ENCODE data around the gene SLC7A7. TPM values are rescaled to one million over a fixed set of nuclear protein-coding genes. Genes with fewer than 3 reads are reported as not detected.
"Not testable (repeated sequence)": the region's sequence is repeated elsewhere in the genome, so short reads cannot be mapped to it uniquely, and the experiment has no call there.

Gene SLC7A7
- total RNA-seq, 1 donor from 2014 or later = 0.79 TPM

GRCh38 chr14:22813145-22813544, 2.1 kb downstream of the SLC7A7 start:
- FAIRE-seq = no peak
- TF ChIP-seq CTCF (IDR thresholded peaks at IDR 0.05; ENCODE audit: insufficient read depth, low read length, severe bottlenecking) = no peak
- H3K4me3 ChIP-seq (ENCODE audit: low read depth, low read length) = no peak overlapping the region
- H3K36me3 ChIP-seq (ENCODE audit: control insufficient read depth, insufficient read depth, low read length) = no peaks in the 10 kb centered on the region
- no peak for DNase-seq (ENCODE audit: low read depth)
- H3K27me3 ChIP-seq (ENCODE audit: control insufficient read depth, insufficient read depth, low read length) = no peaks in the 10 kb centered on the region

GRCh38 chr14:22812744-22813143, 2.5 kb downstream of the SLC7A7 start:
- TF ChIP-seq CTCF (IDR thresholded peaks at IDR 0.05; ENCODE audit: insufficient read depth, low read length, severe bottlenecking) = no peak
- Histone ChIP-seq H3K27me3 (ENCODE audit: control insufficient read depth, insufficient read depth, low read length) (no peaks in the 10 kb centered on the region), H3K4me3 (ENCODE audit: low read depth, low read length) (no peak overlapping the region), H3K36me3 (ENCODE audit: control insufficient read depth, insufficient read depth, low read length) (no peaks in the 10 kb centered on the region)
- DNase-seq (ENCODE audit: low read depth) (no peak), FAIRE-seq (no peak)

GRCh38 chr14:22811722-22812121, 3.5 kb downstream of the SLC7A7 start:
- TF ChIP-seq CTCF (IDR thresholded peaks at IDR 0.05; ENCODE audit: insufficient read depth, low read length, severe bottlenecking) = no peak
- FAIRE-seq = no peak
- H3K36me3 ChIP-seq (ENCODE audit: control insufficient read depth, insufficient read depth, low read length) = no peaks in the 10 kb centered on the region
- DNase-seq (ENCODE audit: low read depth) = no peak
- no peak overlapping the region for H3K4me3 ChIP-seq (ENCODE audit: low read depth, low read length)
- no peaks in the 10 kb centered on the region for H3K27me3 ChIP-seq (ENCODE audit: control insufficient read depth, insufficient read depth, low read length)

GRCh38 chr14:22808388-22809209, 6.6 kb downstream of the SLC7A7 start:
- no peak for TF ChIP-seq CTCF (IDR thresholded peaks at IDR 0.05; ENCODE audit: insufficient read depth, low read length, severe bottlenecking)
- Histone ChIP-seq H3K36me3 (ENCODE audit: control insufficient read depth, insufficient read depth, low read length) (no peaks in the 10 kb centered on the region), H3K27me3 (ENCODE audit: control insufficient read depth, insufficient read depth, low read length) (no peaks in the 10 kb centered on the region), H3K4me3 (ENCODE audit: low read depth, low read length) (no peak overlapping the region)
- DNase-seq (ENCODE audit: low read depth) (no peak), FAIRE-seq (no peak)

GRCh38 chr14:22807432-22808087, 7.7 kb downstream of the SLC7A7 start:
- DNase-seq (ENCODE audit: low read depth) = no peak
- Histone ChIP-seq H3K36me3 (ENCODE audit: control insufficient read depth, insufficient read depth, low read length) (no peaks in the 10 kb centered on the region), H3K4me3 (ENCODE audit: low read depth, low read length) (no peak overlapping the region), H3K27me3 (ENCODE audit: control insufficient read depth, insufficient read depth, low read length) (no peaks in the 10 kb centered on the region)
- no peak for FAIRE-seq
- TF ChIP-seq CTCF (IDR thresholded peaks at IDR 0.05; ENCODE audit: insufficient read depth, low read length, severe bottlenecking) = no peak

GRCh38 chr14:22805235-22805634, 10.0 kb downstream of the SLC7A7 start:
- not testable (repeated sequence) for H3K27me3 ChIP-seq (ENCODE audit: control insufficient read depth, insufficient read depth, low read length); H3K36me3 ChIP-seq (ENCODE audit: control insufficient read depth, insufficient read depth, low read length); H3K4me3 ChIP-seq (ENCODE audit: low read depth, low read length); FAIRE-seq; DNase-seq (ENCODE audit: low read depth)

Data from bronchial epithelial cell (primary cell).